BJ (cell line): ENCODE results near the gene REEP6. TPM values are rescaled to one million over a fixed set of nuclear protein-coding genes. Genes with fewer than 3 reads are reported as not detected.

Experiments
- CTCF ChIA-PET: fragments of 350-600 bp; formaldehyde crosslinking; extraction: SDS; loops from one replicate; lab custom pipeline; 2021; ENCODE audit warnings: antibody characterized with exemption, inconsistent platforms; lab: Yijun Ruan, JAX
- POLR2A ChIA-PET: fragments of 300-600 bp; sonication (Branson Sonifier 250); formaldehyde crosslinking; extraction: SDS; loops from one replicate; lab custom pipeline; 2021; ENCODE audit warnings: antibody characterized with exemption; lab: Charles Lee
- DNase-seq: peaks from one replicate; pipeline ENCODE4 v3.0.0-alpha.2; 2011; ENCODE audit warnings: low read depth
- H3K27me3 ChIP-seq: 2 replicates; pipeline ENCODE4 v1.6.0; 2011; ENCODE audit warnings: low read length; ENCODE audit not compliant: control insufficient read depth, insufficient read depth
- H3K36me3 ChIP-seq: 2 replicates; pipeline ENCODE4 v1.5.1; 2011; ENCODE audit warnings: low read length; ENCODE audit not compliant: control insufficient read depth, insufficient read depth
- H3K4me3 ChIP-seq: 2 replicates; pipeline ENCODE4 v1.5.1; 2011; ENCODE audit warnings: low read depth, mild to moderate bottlenecking, control low read depth, low read length
- CTCF ChIP-seq: IDR thresholded peaks from 2 replicates; pipeline ENCODE4 v1.5.1; 2011; ENCODE audit warnings: low read depth, mild to moderate bottlenecking, control low read depth, inconsistent platforms, low read length, moderate library complexity; ENCODE audit not compliant: insufficient read depth
- polyA plus RNA-seq: library from polyadenylated mRNA; depleted of rRNA; stranded (reverse); fragments of >200 nt; gene quantifications from 2 replicates; pipeline ENCODE4 v1.2.3, GENCODE V29; 2011; rRNA removed

REEP6 gene
- polyA plus RNA-seq, 1 experiment = 3.1 TPM

GRCh38 chr19:1540365-1540925 lies 49.5 kb downstream of the REEP6 start:
- ChIA-PET CTCF (no interaction called here), POLR2A (no interaction called here)
- DNase-seq = no peak
- TF ChIP-seq CTCF = no peak
- Histone ChIP-seq H3K4me3 (no peak overlapping the region), H3K36me3 (no peaks in the 10 kb centered on the region), H3K27me3 (peaks cover 4% of the 10 kb centered on the region)

Other genes with a start within 250 kb of the REEP6 start
- 57.9 and 65.1 TPM in 2 replicates for gene ATP5F1D, start 249.4 kb upstream of the REEP6 start, polyA plus RNA-seq
- gene MIDN, start 242.6 kb upstream of the REEP6 start, polyA plus RNA-seq = 6.9 and 8.4 TPM in 2 replicates
- 342 and 372 TPM in 2 replicates for gene CIRBP, start 221.8 kb upstream of the REEP6 start, polyA plus RNA-seq
- gene FAM174C, start 215.7 kb upstream of the REEP6 start, polyA plus RNA-seq = 24.6 and 37.5 TPM in 2 replicates
- gene EFNA2, start 205.3 kb upstream of the REEP6 start, polyA plus RNA-seq = not detected in 2 replicates
- 35.5 and 59.6 TPM in 2 replicates for gene NDUFS7, start 107.3 kb upstream of the REEP6 start, polyA plus RNA-seq
- gene GAMT, start 89.6 kb upstream of the REEP6 start, polyA plus RNA-seq = 26.9 and 43.7 TPM in 2 replicates
- gene DAZAP1, start 83.6 kb upstream of the REEP6 start, polyA plus RNA-seq = 38.3 and 48.9 TPM in 2 replicates
- 854 and 1,597 TPM in 2 replicates for gene RPS15, start 52.8 kb upstream of the REEP6 start, polyA plus RNA-seq
- 0.07 and 0.11 TPM in 2 replicates for gene APC2, start 41.1 kb upstream of the REEP6 start, polyA plus RNA-seq
- gene C19orf25, start 12.0 kb upstream of the REEP6 start, polyA plus RNA-seq = 23.9 and 32.6 TPM in 2 replicates
- 0.59 and 1.3 TPM in 2 replicates for gene PCSK4, start 831 bp upstream of the REEP6 start, polyA plus RNA-seq
- 15.0 and 21.5 TPM in 2 replicates for gene ADAMTSL5, start 21.8 kb downstream of the REEP6 start, polyA plus RNA-seq
- not detected in 2 replicates for gene PLK5, start 32.9 kb downstream of the REEP6 start, polyA plus RNA-seq
- 5.4 and 6.9 TPM in 2 replicates for gene MEX3D, start 77.1 kb downstream of the REEP6 start, polyA plus RNA-seq
- gene MBD3, start 101.7 kb downstream of the REEP6 start, polyA plus RNA-seq = 38.9 and 53.4 TPM in 2 replicates
- gene UQCR11, start 114.3 kb downstream of the REEP6 start, polyA plus RNA-seq = 177 and 213 TPM in 2 replicates
- 32.6 and 49.8 TPM in 2 replicates for gene TCF3, start 161.4 kb downstream of the REEP6 start, polyA plus RNA-seq